Uterus (tissue), 2 donors: ENCODE results near the gene IPO11.

ENCODE experiments used
- POLR2A ChIP-seq, 2 donors: fragments of 450-650 bp; IDR thresholded peaks; one replicate each; pipeline ENCODE4 v1.6.1; 2016; ENCODE audit warnings: antibody characterized with exemption in 2 of 2, mild to moderate bottlenecking in 1 of 2, moderate library complexity in 1 of 2
- TF ChIP-seq, protein P1 (sequence below), 4 experiments: fragments of 200-600 bp in 2 of 4; fragments of 450-650 bp in 2 of 4; sonication (generic) in 2 of 4; IDR thresholded peaks; one replicate each; pipeline ENCODE4 v1.5.1; 2016 to 2019; ENCODE audit warnings: antibody characterized with exemption in 4 of 4, mild to moderate bottlenecking in 2 of 4, moderate library complexity in 1 of 4

DNA sequence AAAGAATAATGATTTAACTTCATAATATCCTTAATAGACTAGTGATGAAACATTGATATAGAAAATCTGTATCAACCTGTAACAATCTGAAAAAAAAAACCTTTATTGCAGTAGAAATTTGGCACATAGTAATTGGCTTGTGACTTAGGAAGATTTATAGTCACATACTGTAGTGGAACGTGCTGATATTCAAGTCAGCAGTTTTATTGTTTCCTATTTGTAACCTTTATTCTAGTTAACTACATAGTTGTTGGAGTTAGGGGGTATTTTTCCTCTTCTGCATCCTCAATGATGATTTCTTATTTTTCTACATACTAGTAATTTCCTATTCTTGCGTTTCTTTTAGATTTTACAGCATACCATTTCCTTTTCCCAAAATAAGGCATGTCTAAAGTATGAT, 151.5 kb downstream of the IPO11 start:
- TF ChIP-seq, protein P1, sequence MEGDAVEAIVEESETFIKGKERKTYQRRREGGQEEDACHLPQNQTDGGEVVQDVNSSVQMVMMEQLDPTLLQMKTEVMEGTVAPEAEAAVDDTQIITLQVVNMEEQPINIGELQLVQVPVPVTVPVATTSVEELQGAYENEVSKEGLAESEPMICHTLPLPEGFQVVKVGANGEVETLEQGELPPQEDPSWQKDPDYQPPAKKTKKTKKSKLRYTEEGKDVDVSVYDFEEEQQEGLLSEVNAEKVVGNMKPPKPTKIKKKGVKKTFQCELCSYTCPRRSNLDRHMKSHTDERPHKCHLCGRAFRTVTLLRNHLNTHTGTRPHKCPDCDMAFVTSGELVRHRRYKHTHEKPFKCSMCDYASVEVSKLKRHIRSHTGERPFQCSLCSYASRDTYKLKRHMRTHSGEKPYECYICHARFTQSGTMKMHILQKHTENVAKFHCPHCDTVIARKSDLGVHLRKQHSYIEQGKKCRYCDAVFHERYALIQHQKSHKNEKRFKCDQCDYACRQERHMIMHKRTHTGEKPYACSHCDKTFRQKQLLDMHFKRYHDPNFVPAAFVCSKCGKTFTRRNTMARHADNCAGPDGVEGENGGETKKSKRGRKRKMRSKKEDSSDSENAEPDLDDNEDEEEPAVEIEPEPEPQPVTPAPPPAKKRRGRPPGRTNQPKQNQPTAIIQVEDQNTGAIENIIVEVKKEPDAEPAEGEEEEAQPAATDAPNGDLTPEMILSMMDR (IDR thresholded peaks at IDR 0.05), result no peak
- TF ChIP-seq POLR2A (IDR thresholded peaks at IDR 0.05), result no peak
